ENCODE results near the gene NUF2.
"Not testable (repeated sequence)": the region's sequence is repeated elsewhere in the genome, so short reads cannot be mapped to it uniquely, and the experiment has no call there.

NUF2 gene

DNA sequence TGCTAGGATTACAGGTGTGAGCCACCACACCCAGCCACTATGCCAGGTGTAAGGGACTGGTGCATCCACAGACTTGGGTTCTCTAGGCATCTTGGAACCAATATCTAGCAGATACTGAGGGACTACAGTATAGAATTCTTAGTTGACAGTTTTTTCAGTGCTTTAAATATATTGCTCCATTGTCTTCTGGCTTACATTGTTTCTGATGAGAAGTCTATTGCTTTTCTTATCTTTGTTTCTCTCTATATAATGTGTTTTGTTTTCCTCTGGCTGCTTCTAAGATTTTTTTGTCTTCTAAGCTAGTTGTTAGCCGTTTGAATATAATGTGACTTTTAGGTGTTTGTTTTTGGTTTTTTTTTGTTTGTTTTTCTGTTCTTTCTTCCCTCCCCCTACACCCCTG, 13.5 kb downstream of the NUF2 start:
- Histone ChIP-seq H3K4me1 (ENCODE audit: control insufficient read depth, insufficient read depth, low read length) (no peaks in the 10 kb centered on the region), H3K27me3 (ENCODE audit: control insufficient read depth, insufficient read depth, low read length) (no peaks in the 10 kb centered on the region), H3K9ac (ENCODE audit: low read length) (no peak overlapping the region), H3K9me3 (ENCODE audit: control insufficient read depth, insufficient read depth, low read depth, low read length) (no peaks in the 10 kb centered on the region; the same call in 1 of the 2 replicates), H3K27ac (ENCODE audit: low read depth, low read length) (no peak overlapping the region), H3K4me3 (ENCODE audit: low read depth, low read length) (no peak overlapping the region), H3K36me3 (ENCODE audit: control insufficient read depth, insufficient read depth, low read length) (peaks cover 63% of the 10 kb centered on the region)

DNA sequence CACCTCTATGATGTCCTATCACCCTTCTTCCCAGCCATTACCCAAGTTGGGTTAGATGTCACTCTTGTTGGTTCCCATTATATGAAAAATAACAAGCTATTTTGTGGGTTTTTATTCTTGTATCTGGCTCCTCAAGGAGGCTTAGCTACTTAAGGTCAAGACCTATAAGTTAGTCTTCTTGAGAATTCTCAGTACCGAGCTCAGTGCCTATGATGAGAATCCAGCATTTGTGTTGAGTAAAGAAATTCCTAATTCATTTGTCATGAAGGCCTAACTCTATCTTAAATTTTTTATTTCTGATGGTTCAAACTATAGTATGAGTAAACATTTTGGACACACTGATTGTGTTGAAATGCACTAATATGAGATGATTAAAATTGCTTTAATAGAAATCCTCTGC, 15.9 kb downstream of the NUF2 start:
- peaks cover 67% of the 10 kb centered on the region for H3K36me3 ChIP-seq (ENCODE audit: control insufficient read depth, insufficient read depth, low read length)
- H3K9me3 ChIP-seq (ENCODE audit: control insufficient read depth, insufficient read depth, low read depth, low read length) = no peaks in the 10 kb centered on the region

DNA sequence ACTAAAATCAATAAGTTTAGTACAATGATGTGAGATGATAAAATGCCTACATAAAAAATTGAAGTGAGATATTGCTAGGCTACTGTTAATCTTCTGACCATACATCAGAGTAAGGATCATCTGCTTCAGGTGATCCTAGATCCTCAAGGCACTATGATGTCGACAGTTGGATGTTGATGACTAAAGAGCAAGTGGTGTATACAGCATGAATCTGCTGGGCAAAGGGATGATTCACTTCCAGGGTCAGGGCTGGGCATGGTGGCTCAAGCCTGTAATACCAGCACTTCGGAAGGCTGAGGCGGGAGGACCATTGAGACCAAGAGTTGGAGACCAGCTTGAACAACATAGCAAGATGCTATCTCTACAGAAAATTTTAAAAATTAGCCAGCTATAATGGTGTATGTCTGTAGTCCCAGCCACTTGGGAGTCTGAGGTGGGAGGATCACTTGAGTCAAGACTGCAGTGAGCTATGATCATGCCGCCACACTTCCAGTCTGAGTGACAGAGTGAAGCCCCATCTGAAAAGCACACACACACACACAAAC, 24.6 kb downstream of the NUF2 start:
- no peaks in the 10 kb centered on the region for H3K27me3 ChIP-seq (ENCODE audit: control insufficient read depth, insufficient read depth, low read length)
- H3K36me3 ChIP-seq (ENCODE audit: control insufficient read depth, insufficient read depth, low read length) = peaks cover 79% of the 10 kb centered on the region
- H3K27ac ChIP-seq (ENCODE audit: low read depth, low read length) = no peak overlapping the region
- H3K4me1 ChIP-seq (ENCODE audit: control insufficient read depth, insufficient read depth, low read length) = no peaks in the 10 kb centered on the region
- H3K4me3 ChIP-seq (ENCODE audit: low read depth, low read length) = no peak overlapping the region
- H3K9ac ChIP-seq (ENCODE audit: low read length) = no peak overlapping the region
- H3K9me3 ChIP-seq (ENCODE audit: control insufficient read depth, insufficient read depth, low read depth, low read length) = no peaks in the 10 kb centered on the region

More for the DNA sequence above, 15.9 kb downstream of the NUF2 start:
- Histone ChIP-seq H3K27ac (ENCODE audit: low read depth, low read length) (no peak overlapping the region), H3K4me1 (ENCODE audit: control insufficient read depth, insufficient read depth, low read length) (no peaks in the 10 kb centered on the region), H3K9ac (ENCODE audit: low read length) (no peak overlapping the region), H3K4me3 (ENCODE audit: low read depth, low read length) (no peak overlapping the region), H3K27me3 (ENCODE audit: control insufficient read depth, insufficient read depth, low read length) (no peaks in the 10 kb centered on the region)

DNA sequence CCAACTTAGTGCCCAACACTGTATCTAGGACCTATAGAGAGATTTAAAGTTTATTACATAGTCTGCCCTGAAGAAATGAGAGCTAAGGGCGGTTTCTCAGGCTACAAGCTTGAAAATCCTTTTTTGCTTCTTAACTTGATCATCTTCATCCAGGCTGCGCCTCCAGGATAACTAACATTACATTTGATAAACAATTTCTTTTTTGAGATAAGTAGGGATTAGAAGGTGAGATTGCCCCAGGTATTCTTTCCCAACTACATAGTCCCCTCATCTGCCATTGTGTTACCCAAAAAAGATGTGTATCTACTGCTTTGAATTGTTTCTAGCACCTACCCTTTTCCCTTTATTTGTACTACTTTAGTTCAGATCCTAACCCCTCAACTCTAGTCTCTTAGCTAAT, 25.4 kb downstream of the NUF2 start:
- Histone ChIP-seq H3K9me3 (ENCODE audit: control insufficient read depth, insufficient read depth, low read depth, low read length) (no peaks in the 10 kb centered on the region), H3K27ac (ENCODE audit: low read depth, low read length) (no peak overlapping the region), H3K27me3 (ENCODE audit: control insufficient read depth, insufficient read depth, low read length) (no peaks in the 10 kb centered on the region), H3K36me3 (ENCODE audit: control insufficient read depth, insufficient read depth, low read length) (peaks cover 84% of the 10 kb centered on the region), H3K4me1 (ENCODE audit: control insufficient read depth, insufficient read depth, low read length) (no peaks in the 10 kb centered on the region), H3K4me3 (ENCODE audit: low read depth, low read length) (no peak overlapping the region), H3K9ac (ENCODE audit: low read length) (no peak overlapping the region)

DNA sequence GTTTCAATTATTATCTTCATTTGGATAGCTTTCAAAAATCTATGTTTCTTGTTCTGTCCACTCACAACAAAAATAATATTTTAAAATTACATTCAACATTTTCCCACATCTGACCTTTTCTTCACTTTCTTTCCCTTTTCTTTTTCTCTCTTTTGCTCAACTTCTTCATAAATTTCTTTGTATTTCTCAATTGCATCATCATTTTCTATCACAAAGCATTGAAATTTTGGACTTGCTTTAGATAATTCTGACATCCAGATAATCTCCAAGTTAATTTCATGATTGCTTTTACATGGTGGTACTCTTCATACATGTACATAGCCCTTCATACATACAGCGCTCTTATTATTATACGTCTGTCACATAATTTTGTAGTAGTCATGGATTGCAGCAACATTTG, 30.2 kb downstream of the NUF2 start:
- no peak overlapping the region for H3K4me3 ChIP-seq (ENCODE audit: low read depth, low read length)
- no peaks in the 10 kb centered on the region for H3K9me3 ChIP-seq (ENCODE audit: control insufficient read depth, insufficient read depth, low read depth, low read length)
- no peaks in the 10 kb centered on the region for H3K4me1 ChIP-seq (ENCODE audit: control insufficient read depth, insufficient read depth, low read length)
- no peaks in the 10 kb centered on the region for H3K27me3 ChIP-seq (ENCODE audit: control insufficient read depth, insufficient read depth, low read length)
- H3K27ac ChIP-seq (ENCODE audit: low read depth, low read length) = no peak overlapping the region
- no peak overlapping the region for H3K9ac ChIP-seq (ENCODE audit: low read length)
- peaks cover 68% of the 10 kb centered on the region for H3K36me3 ChIP-seq (ENCODE audit: control insufficient read depth, insufficient read depth, low read length)

DNA sequence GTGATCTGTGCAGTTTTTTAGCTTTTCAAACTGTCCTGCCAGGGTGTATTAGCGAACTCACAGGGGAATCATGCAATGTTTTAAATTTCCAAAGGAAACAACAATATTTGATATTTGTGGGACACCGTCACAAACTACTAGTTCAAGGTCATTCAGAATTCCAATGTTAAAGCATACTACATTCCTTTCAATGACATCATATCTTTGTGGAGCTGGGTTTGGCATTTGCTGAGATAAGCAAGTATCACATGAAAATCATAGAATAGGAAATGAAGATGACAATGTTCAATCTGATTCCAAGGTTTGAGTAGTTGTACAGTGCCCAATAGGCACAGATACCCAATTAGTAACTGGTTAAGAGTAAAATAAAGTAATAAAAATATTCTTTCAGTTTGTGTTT, 35.6 kb downstream of the NUF2 start:
- Histone ChIP-seq H3K36me3 (ENCODE audit: control insufficient read depth, insufficient read depth, low read length) (peaks cover 21% of the 10 kb centered on the region), H3K9ac (ENCODE audit: low read length) (no peak overlapping the region), H3K4me1 (ENCODE audit: control insufficient read depth, insufficient read depth, low read length) (peaks cover 3% of the 10 kb centered on the region; the same call in 1 of the 2 replicates)

DNA sequence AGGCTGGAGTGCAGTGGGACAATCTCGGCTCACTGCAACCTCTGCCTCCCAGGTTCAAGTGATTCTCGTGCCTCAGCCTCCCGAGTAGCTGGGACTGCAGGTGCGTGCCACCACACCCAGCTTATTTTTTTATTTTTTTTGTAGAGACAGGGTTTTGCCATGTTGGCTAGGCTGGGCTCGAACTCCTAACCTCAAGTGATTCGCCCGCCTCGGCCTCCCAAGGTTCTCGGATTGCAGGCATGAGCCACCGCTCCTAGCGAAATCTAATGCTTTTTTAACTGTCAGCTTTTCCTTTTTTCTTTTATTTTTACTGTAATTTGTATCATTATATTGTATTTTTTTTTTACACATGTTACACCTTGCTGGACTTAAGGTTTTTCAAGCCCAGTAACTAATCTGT, 36.4 kb downstream of the NUF2 start:
- H3K4me3 ChIP-seq (ENCODE audit: low read depth, low read length); H3K9ac ChIP-seq (ENCODE audit: low read length); H3K9me3 ChIP-seq (ENCODE audit: control insufficient read depth, insufficient read depth, low read depth, low read length); H3K27ac ChIP-seq (ENCODE audit: low read depth, low read length); H3K27me3 ChIP-seq (ENCODE audit: control insufficient read depth, insufficient read depth, low read length); H3K4me1 ChIP-seq (ENCODE audit: control insufficient read depth, insufficient read depth, low read length): not testable (repeated sequence)
- H3K36me3 ChIP-seq (ENCODE audit: control insufficient read depth, insufficient read depth, low read length) = peaks cover 16% of the 10 kb centered on the region

More for the DNA sequence above, 35.6 kb downstream of the NUF2 start:
- H3K27me3 ChIP-seq (ENCODE audit: control insufficient read depth, insufficient read depth, low read length) = no peaks in the 10 kb centered on the region
- H3K4me3 ChIP-seq (ENCODE audit: low read depth, low read length) = no peak overlapping the region
- H3K9me3 ChIP-seq (ENCODE audit: control insufficient read depth, insufficient read depth, low read depth, low read length) = no peaks in the 10 kb centered on the region
- H3K27ac ChIP-seq (ENCODE audit: low read depth, low read length) = no peak overlapping the region

DNA sequence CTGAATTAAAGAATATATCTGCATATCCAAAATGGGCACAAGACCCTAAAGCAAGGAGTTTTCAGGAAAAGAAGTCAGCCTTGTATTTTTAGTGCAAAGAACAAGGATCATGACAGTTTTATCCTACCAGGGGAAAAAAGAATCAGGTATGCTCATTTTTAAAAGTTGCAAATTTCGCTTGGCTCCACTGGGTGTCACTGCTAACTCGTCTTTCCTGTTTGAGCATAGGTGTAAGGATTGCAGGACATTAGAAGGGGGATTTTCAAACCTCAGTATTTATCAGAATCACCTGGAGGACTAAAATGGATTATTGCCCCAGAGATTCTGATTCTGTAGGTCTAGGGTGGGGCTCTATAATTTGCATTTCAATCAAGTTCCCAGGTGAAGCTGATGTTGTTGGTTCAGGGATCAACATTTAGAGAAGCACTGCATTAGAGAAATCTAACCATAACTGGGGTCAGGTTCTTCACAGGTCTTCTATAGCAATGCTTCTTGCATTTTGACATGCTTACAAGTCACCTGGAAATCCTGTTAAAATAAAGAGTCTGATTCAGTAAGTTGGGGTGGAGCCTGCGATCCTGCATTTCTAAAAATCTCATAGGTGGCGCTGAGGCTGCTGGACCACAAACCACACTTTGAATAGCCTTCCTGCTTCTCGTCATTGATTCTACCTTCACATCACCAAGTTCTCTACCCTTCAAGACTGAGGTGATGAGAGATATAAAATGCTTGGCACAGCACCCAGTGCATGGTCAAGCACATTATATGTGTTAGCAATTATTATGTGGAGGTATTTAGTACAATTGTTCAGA, 39.6 kb downstream of the NUF2 start:
- Histone ChIP-seq H3K27ac (ENCODE audit: low read depth, low read length) (no peak overlapping the region), H3K27me3 (ENCODE audit: control insufficient read depth, insufficient read depth, low read length) (no peaks in the 10 kb centered on the region), H3K36me3 (ENCODE audit: control insufficient read depth, insufficient read depth, low read length) (peaks cover 2% of the 10 kb centered on the region; the same call in 1 of the 2 replicates), H3K4me1 (ENCODE audit: control insufficient read depth, insufficient read depth, low read length) (peaks cover 3% of the 10 kb centered on the region; the same call in 1 of the 2 replicates), H3K9ac (ENCODE audit: low read length) (no peak overlapping the region), H3K9me3 (ENCODE audit: control insufficient read depth, insufficient read depth, low read depth, low read length) (no peaks in the 10 kb centered on the region), H3K4me3 (ENCODE audit: low read depth, low read length) (no peak overlapping the region)

DNA sequence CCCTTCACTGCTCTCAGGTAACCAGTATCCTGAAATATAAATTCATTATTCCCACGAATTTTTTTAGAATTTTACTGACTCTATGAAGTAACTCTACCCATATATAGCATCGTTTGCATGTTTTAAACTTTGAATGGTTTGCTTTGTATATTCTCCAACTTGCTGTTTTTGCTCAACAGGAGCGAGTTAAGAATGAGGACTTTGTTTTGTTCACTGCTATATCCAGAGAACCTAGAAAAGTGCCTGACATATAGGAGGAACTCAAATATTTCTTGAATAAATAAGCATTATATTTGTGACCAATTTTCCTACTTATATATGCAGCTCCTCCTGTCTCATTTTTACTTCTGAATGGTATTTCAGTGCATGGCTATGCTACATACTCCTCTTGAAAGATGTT, 43.4 kb downstream of the NUF2 start:
- Histone ChIP-seq H3K9me3 (ENCODE audit: control insufficient read depth, insufficient read depth, low read depth, low read length) (no peaks in the 10 kb centered on the region), H3K36me3 (ENCODE audit: control insufficient read depth, insufficient read depth, low read length) (no peaks in the 10 kb centered on the region), H3K4me3 (ENCODE audit: low read depth, low read length) (no peak overlapping the region), H3K4me1 (ENCODE audit: control insufficient read depth, insufficient read depth, low read length) (peaks cover 3% of the 10 kb centered on the region; the same call in 1 of the 2 replicates), H3K9ac (ENCODE audit: low read length) (no peak overlapping the region), H3K27ac (ENCODE audit: low read depth, low read length) (no peak overlapping the region), H3K27me3 (ENCODE audit: control insufficient read depth, insufficient read depth, low read length) (no peaks in the 10 kb centered on the region)

DNA sequence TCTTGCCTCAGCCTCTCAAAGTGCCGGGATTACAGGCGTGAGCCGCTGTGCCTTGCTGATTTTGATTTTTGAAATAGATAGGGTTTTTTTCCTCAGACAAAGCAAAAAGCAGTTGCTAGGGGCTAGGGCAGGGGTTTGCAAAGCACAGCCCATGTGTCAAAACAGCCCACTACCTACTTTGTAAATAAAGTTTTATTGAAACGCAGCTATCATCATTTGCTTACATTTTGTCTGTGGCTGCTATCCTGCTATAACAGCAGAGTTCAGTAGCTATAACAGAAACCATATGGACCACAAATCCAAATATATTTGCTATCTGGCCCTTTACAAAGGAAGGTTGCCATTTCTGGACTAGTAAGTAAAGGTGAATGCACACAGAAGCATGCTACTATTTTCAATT, 44.8 kb downstream of the NUF2 start:
- H3K9ac ChIP-seq (ENCODE audit: low read length) = no peak overlapping the region

DNA sequence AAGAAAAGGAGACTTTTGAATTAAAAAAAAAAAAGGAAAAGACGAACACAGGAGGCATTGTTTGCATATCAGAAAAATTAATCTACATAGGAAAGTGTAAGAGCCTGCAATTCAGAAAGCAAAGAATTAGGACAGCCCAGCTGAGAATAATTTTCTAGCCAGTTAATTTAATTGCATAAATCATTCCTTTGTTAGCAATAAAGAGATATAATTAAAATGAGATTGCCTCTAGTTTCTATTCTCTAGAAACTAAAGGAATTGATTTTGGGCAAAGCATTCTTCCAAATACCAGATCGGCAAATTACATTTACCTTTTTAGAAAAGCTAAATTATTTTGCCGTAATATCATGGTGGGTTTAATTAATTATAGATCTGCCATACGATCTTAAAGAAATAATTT, 46.0 kb downstream of the NUF2 start:
- Histone ChIP-seq H3K36me3 (ENCODE audit: control insufficient read depth, insufficient read depth, low read length) (no peaks in the 10 kb centered on the region), H3K9ac (ENCODE audit: low read length) (no peak overlapping the region), H3K4me1 (ENCODE audit: control insufficient read depth, insufficient read depth, low read length) (no peaks in the 10 kb centered on the region), H3K9me3 (ENCODE audit: control insufficient read depth, insufficient read depth, low read depth, low read length) (no peaks in the 10 kb centered on the region), H3K27me3 (ENCODE audit: control insufficient read depth, insufficient read depth, low read length) (no peaks in the 10 kb centered on the region), H3K27ac (ENCODE audit: low read depth, low read length) (no peak overlapping the region), H3K4me3 (ENCODE audit: low read depth, low read length) (no peak overlapping the region)

More for the DNA sequence above, 44.8 kb downstream of the NUF2 start:
- no peaks in the 10 kb centered on the region for H3K9me3 ChIP-seq (ENCODE audit: control insufficient read depth, insufficient read depth, low read depth, low read length)
- no peak overlapping the region for H3K27ac ChIP-seq (ENCODE audit: low read depth, low read length)
- H3K36me3 ChIP-seq (ENCODE audit: control insufficient read depth, insufficient read depth, low read length) = no peaks in the 10 kb centered on the region
- H3K4me1 ChIP-seq (ENCODE audit: control insufficient read depth, insufficient read depth, low read length) = 0 out of 2 replicates have a peak, but pooled peaks cover under 1% of the 10 kb centered on the region
- H3K4me3 ChIP-seq (ENCODE audit: low read depth, low read length) = no peak overlapping the region
- H3K27me3 ChIP-seq (ENCODE audit: control insufficient read depth, insufficient read depth, low read length) = no peaks in the 10 kb centered on the region
